HG03097 (cell line): Measurements from ENCODE around the gene NPM3.

Experiments used
- ATAC-seq: cut with Tn5 transposase; IDR thresholded peaks from one replicate; pipeline ENCODE4 v1.9.1; 2021; ENCODE audit not compliant: unreplicated experiment, low FRiP score

The NPM3 gene

GRCh38 chr10:101775273-101776160 lies 7.7 kb downstream of the NPM3 start, which contains the start of gene FGF8:
TSS of gene FGF8 (minus strand) at chr10:101776114. CDS start at chr10:101775900, 214 bp downstream.
- no peak for ATAC-seq

DNA sequence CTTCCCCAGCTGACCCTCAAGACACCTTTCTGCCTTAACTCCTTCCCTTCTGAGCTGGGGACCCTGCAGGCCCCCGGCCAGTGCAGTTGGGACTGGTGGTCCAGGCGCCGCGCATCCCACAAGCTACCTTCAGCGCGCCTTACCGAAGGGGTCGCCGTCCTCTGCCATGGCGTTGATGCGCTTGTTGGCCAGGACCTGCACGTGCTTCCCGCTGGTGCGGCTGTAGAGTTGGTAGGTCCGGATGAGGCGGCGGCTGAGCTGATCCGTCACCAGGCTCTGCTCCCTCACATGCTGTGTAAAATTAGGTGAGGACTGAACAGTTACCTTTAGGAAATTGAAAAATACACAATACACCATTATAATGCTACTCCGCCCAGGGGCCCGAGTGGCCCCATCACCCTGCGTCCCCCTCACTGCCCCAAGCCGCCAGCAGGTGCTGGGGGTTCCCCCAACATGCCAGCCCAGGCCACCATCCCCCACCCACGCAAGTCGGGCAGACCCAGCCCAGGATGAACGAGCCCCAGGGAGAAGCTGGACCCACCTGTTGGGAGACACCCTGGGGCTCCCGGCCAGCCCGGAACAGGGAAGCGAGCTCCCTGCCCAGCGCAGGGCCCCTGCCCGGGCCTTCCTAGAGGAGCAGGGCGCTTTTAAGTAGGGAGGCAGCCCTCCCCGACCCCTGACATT lies 8.5 kb downstream of the NPM3 start:
- no peak for ATAC-seq

- ATAC-seq: no peak
These were observed 9.2 kb downstream of the NPM3 start for GRCh38 chr10:101773923-101774588.

GRCh38 chr10:101772895-101773761 lies 10.1 kb downstream of the NPM3 start:
- no peak for ATAC-seq

DNA sequence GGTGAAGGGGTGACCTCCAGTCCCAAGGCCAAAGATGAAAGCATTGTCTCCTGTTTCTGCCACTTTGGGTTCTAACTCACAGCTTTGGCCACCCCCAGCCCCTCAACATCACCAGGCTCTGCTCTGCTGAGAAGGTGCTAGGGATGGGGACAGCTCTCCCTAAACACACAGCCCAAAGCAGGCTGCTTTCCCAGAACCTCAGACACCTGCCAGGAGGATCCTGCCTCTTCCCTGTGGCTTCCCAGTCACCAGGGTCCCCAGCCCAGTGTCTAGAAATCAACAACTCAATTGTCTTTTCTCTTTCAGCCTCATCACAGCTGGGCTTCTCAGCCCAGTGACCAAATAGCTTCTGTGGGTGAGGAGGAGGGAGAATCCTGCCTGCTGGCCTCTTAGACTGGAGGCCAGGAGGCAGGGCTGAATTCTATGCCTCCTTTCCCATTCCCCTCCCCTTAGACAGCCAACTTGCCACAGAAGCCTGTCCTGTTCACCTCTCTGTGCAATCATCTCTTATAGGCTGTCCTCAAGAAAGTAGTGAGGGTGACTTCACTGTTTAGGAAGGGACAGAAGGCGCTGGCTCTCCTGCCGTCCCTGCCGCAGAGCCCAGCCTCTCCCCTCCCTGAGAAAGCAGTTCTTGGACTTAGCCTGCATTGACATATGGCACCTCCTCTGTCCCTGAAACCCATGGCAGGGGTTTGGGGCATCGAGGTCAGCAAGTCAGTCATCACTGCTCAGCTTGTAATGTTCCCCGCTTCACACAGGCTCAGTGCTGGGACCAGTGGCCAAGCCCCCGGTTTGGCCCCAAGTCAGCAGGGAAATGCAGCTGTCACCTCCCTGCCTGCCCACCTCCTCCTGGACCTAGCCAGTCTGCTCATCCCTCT lies 11.0 kb downstream of the NPM3 start:
- ATAC-seq: no peak

DNA sequence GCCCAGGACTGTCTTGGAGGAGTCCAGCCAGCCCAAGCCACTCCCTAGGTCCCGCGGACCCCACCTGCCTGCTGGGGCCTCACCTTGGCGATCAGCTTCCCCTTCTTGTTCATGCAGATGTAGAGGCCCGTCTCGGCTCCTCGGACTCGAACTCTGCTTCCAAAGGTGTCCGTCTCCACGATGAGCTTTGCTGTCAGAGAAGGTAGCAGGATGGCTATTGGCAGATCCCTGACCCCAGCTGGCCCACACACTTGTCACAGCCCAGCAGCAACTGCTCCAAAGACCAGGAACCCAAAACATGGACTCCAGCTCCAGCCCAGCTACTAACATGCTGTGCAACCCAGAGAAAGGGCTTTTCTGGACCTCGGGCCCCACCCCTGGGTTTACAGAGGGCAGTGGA lies 11.9 kb downstream of the NPM3 start:
- ATAC-seq: no peak

DNA sequence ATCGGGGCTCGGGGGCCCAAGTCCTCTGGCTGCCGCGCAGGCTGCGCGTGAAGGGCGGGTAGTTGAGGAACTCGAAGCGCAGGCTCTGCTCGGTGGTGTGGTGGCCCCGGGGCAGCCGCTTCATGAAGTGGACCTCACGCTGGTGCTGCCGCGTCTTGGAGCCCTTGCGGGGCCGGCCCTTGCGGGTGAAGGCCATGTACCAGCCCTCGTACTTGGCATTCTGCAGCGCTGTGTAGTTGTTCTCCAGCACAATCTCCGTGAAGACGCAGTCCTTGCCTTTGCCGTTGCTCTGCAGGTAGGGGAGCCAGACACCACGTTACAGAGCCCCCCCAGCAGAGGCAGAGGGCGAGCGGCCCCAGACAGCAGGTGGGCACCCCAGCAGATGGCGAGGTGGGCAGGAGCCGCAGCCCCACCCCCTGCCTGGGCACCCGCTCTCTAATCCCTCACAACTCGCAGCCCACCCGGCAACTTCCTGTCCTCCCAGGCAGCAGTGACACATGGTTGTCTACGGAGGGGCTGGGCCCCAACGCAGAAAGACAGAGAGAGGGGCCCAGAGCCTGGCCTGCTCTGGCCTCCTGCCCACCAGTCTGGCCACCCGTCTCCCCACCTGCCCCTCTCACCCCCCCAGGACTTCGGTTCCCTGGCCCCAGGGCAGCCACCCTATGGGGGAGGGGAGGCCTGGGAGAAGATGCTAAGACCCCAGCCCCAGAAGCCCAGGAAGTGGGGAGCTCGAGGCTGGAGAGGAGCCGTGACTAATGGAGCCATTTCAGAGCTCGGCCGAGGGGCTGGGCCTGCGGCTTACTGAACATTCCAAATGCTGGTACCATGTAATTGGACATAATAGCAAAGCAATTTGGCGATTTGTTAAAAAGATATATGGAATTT lies 12.7 kb downstream of the NPM3 start:
- no peak for ATAC-seq

GRCh38 chr10:101769541-101770180 lies 13.6 kb downstream of the NPM3 start:
- ATAC-seq: no peak

GRCh38 chr10:101768791-101769170 lies 14.5 kb downstream of the NPM3 start:
- no peak for ATAC-seq

- no peak for ATAC-seq
These were observed 15.1 kb downstream of the NPM3 start for GRCh38 chr10:101767966-101768790.

GRCh38 chr10:101767600-101767945 lies 15.7 kb downstream of the NPM3 start:
- ATAC-seq: no peak

DNA sequence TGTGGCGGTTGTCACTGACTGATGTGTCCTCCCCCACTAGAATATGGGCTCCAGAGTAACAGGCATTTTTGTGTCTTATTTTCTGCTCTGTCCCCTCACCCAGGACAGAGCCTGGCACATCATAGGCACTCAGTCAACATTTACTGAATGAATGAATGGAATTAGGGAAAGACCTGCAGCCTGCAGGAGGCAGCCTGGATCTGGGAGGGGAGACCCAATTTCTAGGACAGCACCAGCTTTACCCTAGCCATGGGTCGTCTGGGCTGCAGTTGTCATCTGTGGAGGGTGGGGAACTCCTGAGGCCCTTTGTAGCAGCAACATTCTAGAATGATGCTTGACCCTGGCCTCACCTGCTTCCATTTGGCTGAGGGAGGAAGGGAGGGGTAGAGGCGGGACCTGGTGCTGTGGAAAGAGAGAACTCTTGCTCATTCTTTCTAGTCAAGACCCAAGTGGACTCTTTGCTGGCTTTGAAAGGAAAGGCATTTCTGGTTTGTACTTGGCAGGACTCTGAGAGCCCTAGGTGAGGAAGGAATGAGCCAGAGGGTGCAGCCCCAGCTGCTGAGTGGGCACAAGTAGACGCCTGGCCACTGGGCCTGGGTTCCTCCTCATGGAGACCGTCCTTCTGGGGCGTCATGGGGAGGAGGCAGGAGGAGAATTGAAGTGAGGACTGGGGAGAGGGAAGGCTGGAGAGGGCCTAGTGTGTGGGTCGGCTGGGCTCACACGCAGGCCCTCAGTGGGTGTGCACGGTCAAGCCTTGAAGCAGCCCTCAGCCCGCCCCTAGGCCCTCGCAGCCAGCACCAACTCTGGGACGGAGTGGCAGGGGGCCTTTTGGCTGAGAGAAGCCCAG lies 16.3 kb downstream of the NPM3 start:
- no peak for ATAC-seq

GRCh38 chr10:101766306-101766705 lies 16.9 kb downstream of the NPM3 start:
- no peak for ATAC-seq

GRCh38 chr10:101763141-101763846 lies 20.0 kb downstream of the NPM3 start:
- ATAC-seq: no peak

DNA sequence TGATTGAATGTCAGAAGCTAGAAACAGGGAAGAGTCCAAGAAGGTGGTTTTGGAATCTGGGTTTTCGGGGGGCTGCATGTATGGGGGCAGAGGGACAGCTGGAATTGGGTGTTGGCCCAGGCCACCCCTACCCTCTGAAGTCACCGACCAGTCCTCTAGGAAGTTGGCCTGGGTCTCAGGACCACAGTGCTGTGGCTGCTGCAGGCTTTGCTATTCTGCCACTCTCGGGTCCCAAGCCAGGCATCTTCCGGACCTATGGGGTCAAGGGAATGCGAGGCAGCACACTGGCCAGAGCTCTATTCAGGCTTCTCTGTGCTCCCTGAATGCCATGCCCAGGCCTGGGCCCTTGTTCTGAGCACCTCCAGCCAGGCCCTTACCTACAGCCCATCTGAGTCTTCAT lies 20.5 kb downstream of the NPM3 start:
- ATAC-seq: no peak

DNA sequence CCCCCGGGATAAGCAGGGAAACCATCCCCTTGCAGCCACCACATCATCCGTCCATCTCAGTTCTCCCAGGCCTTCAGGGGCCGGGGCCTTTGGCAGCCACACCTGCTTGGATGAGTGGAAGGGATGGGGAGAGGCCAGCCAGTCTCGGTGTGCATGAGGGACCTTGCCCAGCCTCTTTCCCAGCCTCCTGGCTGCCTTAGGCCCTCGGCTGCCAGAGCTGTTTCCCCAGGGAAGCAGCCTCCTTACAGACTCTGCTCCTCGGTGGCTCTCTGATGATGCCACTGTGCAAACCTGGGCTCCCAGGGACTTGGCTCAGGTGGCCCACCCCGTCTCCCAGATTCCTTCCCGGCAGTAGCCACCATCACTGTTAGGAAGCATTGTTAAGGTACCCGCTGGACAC lies 22.0 kb downstream of the NPM3 start:
- no peak for ATAC-seq
